H9 (cell line): ENCODE results near the gene CXCL14. TPM values are rescaled to one million over a fixed set of nuclear protein-coding genes. Genes with fewer than 3 reads are reported as not detected.

Source experiments
- DNase-seq: peaks from one replicate; pipeline ENCODE4 v3.0.0-alpha.2; 2017
- H2AFZ ChIP-seq: one replicate; pipeline ENCODE4 v1.6.1; 2013; ENCODE audit warnings: mild to moderate bottlenecking, low read length, control low read depth, moderate library complexity
- H2AK5ac ChIP-seq: 2 replicates; pipeline ENCODE4 v1.6.1; 2013; ENCODE audit warnings: low read length, control low read depth, mixed read lengths; ENCODE audit not compliant: insufficient read length
- H2BK120ac ChIP-seq: one replicate; pipeline ENCODE4 v1.6.1; 2013; ENCODE audit warnings: low read depth, mild to moderate bottlenecking, low read length, control low read depth, inconsistent platforms; ENCODE audit not compliant: poor library complexity, severe bottlenecking
- H2BK12ac ChIP-seq: 2 replicates; pipeline ENCODE4 v1.6.1; 2013; ENCODE audit warnings: low read length, control low read depth, mixed read lengths, low read depth; ENCODE audit not compliant: insufficient read length
- H2BK15ac ChIP-seq: 2 replicates; pipeline ENCODE4 v1.6.1; 2013; ENCODE audit warnings: low read depth, low read length, control low read depth
- H2BK20ac ChIP-seq: one replicate; pipeline ENCODE4 v1.6.1; 2013; ENCODE audit warnings: low read depth, mild to moderate bottlenecking, low read length, control low read depth, inconsistent platforms; ENCODE audit not compliant: poor library complexity, severe bottlenecking
- H2BK5ac ChIP-seq: 2 replicates; pipeline ENCODE4 v1.6.1; 2013; ENCODE audit warnings: low read length, control low read depth, mixed read lengths; ENCODE audit not compliant: insufficient read length
- H3K14ac ChIP-seq: 2 replicates; pipeline ENCODE4 v1.6.1; 2013; ENCODE audit warnings: low read length, control low read depth; ENCODE audit not compliant: insufficient read depth
- H3K18ac ChIP-seq: 2 replicates; pipeline ENCODE4 v1.6.1; 2013; ENCODE audit warnings: low read depth, mild to moderate bottlenecking, mixed read lengths, low read length, control low read depth; ENCODE audit not compliant: insufficient read length
- H3K23ac ChIP-seq: 2 replicates; pipeline ENCODE4 v1.6.1; 2013; ENCODE audit warnings: low read length, control low read depth, mixed read lengths, low read depth; ENCODE audit not compliant: insufficient read length
- H3K23me2 ChIP-seq: 2 replicates; pipeline ENCODE4 v1.6.1; 2013; ENCODE audit warnings: low read depth, mild to moderate bottlenecking, mixed read lengths, low read length, control low read depth; ENCODE audit not compliant: insufficient read length, poor library complexity, severe bottlenecking
- H3K27ac ChIP-seq: 2 replicates; pipeline ENCODE4 v1.5.1; 2013; ENCODE audit warnings: low read length, control low read depth, mixed read lengths, low read depth; ENCODE audit not compliant: insufficient read length
- H3K27me3 ChIP-seq: 2 replicates; pipeline ENCODE4 v1.6.1; 2013; ENCODE audit warnings: low read length, control low read depth, inconsistent platforms; ENCODE audit not compliant: insufficient read depth
- H3K4ac ChIP-seq: 2 replicates; pipeline ENCODE4 v1.6.1; 2013; ENCODE audit warnings: low read depth, mild to moderate bottlenecking, control low read depth, inconsistent platforms, low read length, moderate library complexity
- H3K4me1 ChIP-seq: 2 replicates; pipeline ENCODE4 v1.6.1; 2013; ENCODE audit warnings: low read length, control low read depth, inconsistent platforms; ENCODE audit not compliant: insufficient read depth
- H3K4me2 ChIP-seq: 2 replicates; pipeline ENCODE4 v1.6.1; 2013; ENCODE audit warnings: low read length, control low read depth, mixed read lengths; ENCODE audit not compliant: insufficient read length, insufficient read depth
- H3K56ac ChIP-seq: 2 replicates; pipeline ENCODE4 v1.6.1; 2013; ENCODE audit warnings: low read depth, mild to moderate bottlenecking, mixed read lengths, low read length, control low read depth; ENCODE audit not compliant: insufficient read length
- H3K79me1 ChIP-seq: 2 replicates; pipeline ENCODE4 v1.6.1; 2013; ENCODE audit warnings: low read depth, mild to moderate bottlenecking, moderate library complexity, low read length, control low read depth, inconsistent platforms; ENCODE audit not compliant: insufficient read depth, poor library complexity, severe bottlenecking
- H3K79me2 ChIP-seq: 2 replicates; pipeline ENCODE4 v1.6.1; 2013; ENCODE audit warnings: low read length, control low read depth, inconsistent platforms; ENCODE audit not compliant: insufficient read depth
- H3K9ac ChIP-seq: 2 replicates; pipeline ENCODE4 v1.6.1; 2013; ENCODE audit warnings: low read length, control low read depth, mixed read lengths; ENCODE audit not compliant: insufficient read length; ENCODE audit errors: extremely low read depth
- H3K9me3 ChIP-seq: one replicate; pipeline ENCODE4 v1.6.1; 2013; ENCODE audit warnings: low read depth, low read length, inconsistent platforms; ENCODE audit not compliant: control insufficient read depth
- H3T11ph ChIP-seq: one replicate; pipeline ENCODE4 v1.6.1; 2013; ENCODE audit warnings: mild to moderate bottlenecking, low read length, control low read depth, inconsistent platforms
- H4K20me1 ChIP-seq: one replicate; pipeline ENCODE4 v1.6.1; 2013; ENCODE audit not compliant: control insufficient read depth, insufficient read length, insufficient read depth
- H4K5ac ChIP-seq: 2 replicates; pipeline ENCODE4 v1.6.1; 2013; ENCODE audit warnings: low read depth, mild to moderate bottlenecking, mixed read lengths, low read length, control low read depth; ENCODE audit not compliant: insufficient read length
- H4K8ac ChIP-seq: replicated peaks from 2 replicates; pipeline ENCODE4 v1.6.1; 2013; ENCODE audit warnings: low read length, control low read depth, mixed read lengths, low read depth; ENCODE audit not compliant: insufficient read length
- H4K91ac ChIP-seq: 2 replicates; pipeline ENCODE4 v1.6.1; 2013; ENCODE audit warnings: low read depth, mild to moderate bottlenecking, moderate library complexity, mixed read lengths, low read length, control low read depth; ENCODE audit not compliant: insufficient read length
- H3K27ac Mint-ChIP-seq, 3 experiments: 2 replicates in 2 of 3; 3 replicates in 1 of 3; pipeline ENCODE4 v1.8.0; 2020 to 2021; ENCODE audit warnings: mixed read lengths in 3 of 3, mild to moderate bottlenecking in 1 of 3, moderate library complexity in 1 of 3
- H3K27me3 Mint-ChIP-seq: 2 replicates; pipeline ENCODE4 v1.8.0; 2021; ENCODE audit warnings: low read depth, mild to moderate bottlenecking, moderate library complexity, mixed read lengths
- H3K36me3 Mint-ChIP-seq, 3 experiments: 2 replicates in 2 of 3; 3 replicates in 1 of 3; pipeline ENCODE4 v1.8.0; 2020 to 2021; ENCODE audit warnings: low read depth in 3 of 3, mixed read lengths in 3 of 3; ENCODE audit not compliant: insufficient read depth in 1 of 3
- H3K4me1 Mint-ChIP-seq, 2 experiments: 2 replicates each; pipeline ENCODE4 v1.8.0; 2020; ENCODE audit warnings: mixed read lengths in 2 of 2
- H3K4me3 Mint-ChIP-seq, 2 experiments: 2 replicates in 1 of 2; 3 replicates in 1 of 2; pipeline ENCODE4 v1.8.0; 2020 to 2021; ENCODE audit warnings: mild to moderate bottlenecking in 2 of 2, mixed read lengths in 2 of 2, moderate library complexity in 1 of 2
- H3K9me3 Mint-ChIP-seq, 2 experiments: 2 replicates in 1 of 2; 3 replicates in 1 of 2; pipeline ENCODE4 v1.8.0; 2020; ENCODE audit warnings: mild to moderate bottlenecking in 2 of 2, mixed read lengths in 2 of 2, moderate library complexity in 1 of 2
- CTCF ChIP-seq: fragments of 200-600 bp; sonication (generic); conservative IDR thresholded peaks from 3 replicates; pipeline ENCODE4 v1.8.0; 2021; ENCODE audit warnings: antibody characterized with exemption, mild to moderate bottlenecking
- WGBS: extraction: QIAGEN DNeasy Blood & Tissue Kit; methylation state at CpG from one replicate; pipeline ENCODE4 v1.1.7; 2013; ENCODE audit warnings: missing lambda C conversion rate, low lambda C conversion rate, mixed read lengths; ENCODE audit not compliant: insufficient read length; ENCODE audit errors: extremely low coverage; 5-methylcytosine and 5-hydroxymethylcytosine counted together
- long read RNA-seq: library from polyadenylated mRNA; unstranded; transcript quantifications from one replicate; pipeline ENCODE4 v2.0.0, GENCODE V29; 2020
- total RNA-seq: library from RNA; stranded (reverse); gene quantifications from 2 replicates; pipeline ENCODE4 v1.2.1, GENCODE V29; 2021

Gene CXCL14
- 1.1 TPM in 2 replicates for total RNA-seq
- long read RNA-seq, partial matches to known transcripts = 0 of 2 reads
- long read RNA-seq, other reads (novel, unspliced or antisense) = 0 of 2 reads

- H3K14ac ChIP-seq = no peak within 1 kb of the TSS
- no peak within 1 kb of the TSS for H2BK5ac ChIP-seq
- peak within 1 kb of the TSS in 1 of 3 experiments; percentile 70; a peak in 1 of 7 replicates for H3K27ac Mint-ChIP-seq
- no peak within 1 kb of the TSS for H3K23ac ChIP-seq
- H4K8ac ChIP-seq = no peak within 1 kb of the TSS
- peak within 1 kb of the TSS; percentile 69 to 85 for H3K4me3 Mint-ChIP-seq
- WGBS = no CpG with 5 or more reads among the region's 68 CpGs
- no peak within 1 kb of the TSS for H3K56ac ChIP-seq
- H3K4me1 Mint-ChIP-seq = peaks cover 37 to 49% of the 10 kb centered on the region in 2 experiments
- H4K20me1 ChIP-seq = no peaks in the 10 kb centered on the region
- H3K4me1 ChIP-seq = peaks cover 16% of the 10 kb centered on the region; the same call in 1 of the 2 replicates
- no peak within 1 kb of the TSS for H3K4ac ChIP-seq
- no peak within 1 kb of the TSS for H2BK15ac ChIP-seq
- no peak within 1 kb of the TSS for H2BK120ac ChIP-seq
- H3K36me3 Mint-ChIP-seq = no peaks in the 10 kb centered on the region
- no peak within 1 kb of the TSS for H3K9ac ChIP-seq
- no peak within 1 kb of the TSS for H3K27ac ChIP-seq
- H3K27me3 ChIP-seq = peaks cover 27% of the 10 kb centered on the region; the same call in 1 of the 2 replicates
- no peaks in the 10 kb centered on the region for H3K79me2 ChIP-seq
- no peaks in the 10 kb centered on the region for H3K79me1 ChIP-seq
- no peak within 1 kb of the TSS for H2BK20ac ChIP-seq
- no peak within 1 kb of the TSS for H4K5ac ChIP-seq
- no peak within 1 kb of the TSS for H2AFZ ChIP-seq
- H2BK12ac ChIP-seq = no peak within 1 kb of the TSS
- no peak within 1 kb of the TSS for H4K91ac ChIP-seq
- peaks cover 84% of the 10 kb centered on the region for H3K27me3 Mint-ChIP-seq
- no peaks in the 10 kb centered on the region for H3K9me3 ChIP-seq
- no peak within 1 kb of the TSS for H2AK5ac ChIP-seq
- no peak within 1 kb of the TSS for H3T11ph ChIP-seq
- H3K4me2 ChIP-seq = peak within 1 kb of the TSS; percentile 54
- peaks cover 6% of the 10 kb centered on the region for H3K23me2 ChIP-seq
- no peak within 1 kb of the TSS for H3K18ac ChIP-seq
- H3K9me3 Mint-ChIP-seq = no peaks in the 10 kb centered on the region; a peak in 1 of 5 replicates
- peak; percentile 83 for DNase-seq
- no peak for TF ChIP-seq CTCF
These were observed at the start of gene CXCL14 for GRCh38 chr5:135578685-135579341. CXCL14 (minus strand) TSS chr5:135578991; CDS start chr5:135578778, 213 bp downstream.
